ENCODE measurements around the gene E2F4. TPM values are rescaled to one million over a fixed set of nuclear protein-coding genes. Genes with fewer than 3 reads are reported as not detected.

Gene E2F4
- total RNA-seq, 1 experiment from 2014 or later = 114 TPM

GRCh38 chr16:67191411-67191994, 452 bp upstream of the E2F4 start:
- no peaks in the 10 kb centered on the region for H4K20me1 ChIP-seq (ENCODE audit: insufficient read depth)
- no peak for TF ChIP-seq SRF (IDR thresholded peaks at IDR 0.05; ENCODE audit: low read depth)
- no peak for TF ChIP-seq FOSL1 (IDR thresholded peaks at IDR 0.05; ENCODE audit: low read depth)
- TF ChIP-seq POLR2A (IDR thresholded peaks at IDR 0.05; ENCODE audit: borderline replicate concordance, extremely low read depth, insufficient read depth, insufficient read length) = no peak
- peaks cover 47% of the 10 kb centered on the region for H3K79me2 ChIP-seq (ENCODE audit: insufficient read depth, low read length)
- H3K4me2 ChIP-seq (ENCODE audit: low read length) = peak overlapping the region; percentile 95
- H3K36me3 ChIP-seq (ENCODE audit: control insufficient read depth in 1 of 2, insufficient read depth in 2 of 2, low read length in 2 of 2) = peaks cover 20 to 35% of the 10 kb centered on the region in 2 experiments; a peak in 3 of 4 replicates
- intact Hi-C loops (cut with micrococcal nuclease) = no loop called here
- H3K27ac ChIP-seq (ENCODE audit: low read depth, low read length) = no peak overlapping the region; the same call in 1 of the 2 replicates
- H3K4me3 ChIP-seq (replicated peaks in 1 of 2; ENCODE audit: low read depth in 1 of 2, low read length in 2 of 2) = peak overlapping the region; percentile 44 to 87
- BruUV-seq (replicated peaks) = no TSS peak
- H3K9me2 ChIP-seq (ENCODE audit: insufficient read depth) = no peaks in the 10 kb centered on the region
- no peaks in the 10 kb centered on the region for H3K27me3 ChIP-seq (ENCODE audit: insufficient read depth, low read length)
- ChIA-PET RAD21 (ENCODE audit: low non-redundant PET in 1 of 2, low total read pairs in 2 of 2, uncharacterized antibody in 2 of 2, unreplicated experiment in 2 of 2) (no interaction called here), POLR2A (no interaction called here), CTCF (no interaction called here)
- H3K4me1 ChIP-seq (ENCODE audit: control insufficient read depth in 1 of 2, insufficient read depth in 2 of 2, low read length in 2 of 2) = peaks cover 11 to 24% of the 10 kb centered on the region in 2 experiments; a peak in 3 of 4 replicates
- H3K9me3 ChIP-seq (ENCODE audit: control insufficient read depth in 1 of 2, insufficient read depth in 1 of 2, low read depth in 1 of 2, low read length in 2 of 2) = no peaks in the 10 kb centered on the region
- no peak overlapping the region; the same call in 1 of the 2 replicates for H3K9ac ChIP-seq (ENCODE audit: low read length)
- DNase-seq (ENCODE audit: low read depth, low spot score) (no peak), ATAC-seq (no peak)
- H2AFZ ChIP-seq (ENCODE audit: low read depth, low read length, poor library complexity, severe bottlenecking) = peak overlapping the region; percentile 65

GRCh38 chr16:67192781-67193361, 916 bp downstream of the E2F4 start:
- Histone ChIP-seq H3K9me3 (ENCODE audit: control insufficient read depth in 1 of 2, insufficient read depth in 1 of 2, low read depth in 1 of 2, low read length in 2 of 2) (no peaks in the 10 kb centered on the region), H3K9ac (ENCODE audit: low read length) (peak overlapping the region; percentile 85), H3K27me3 (ENCODE audit: insufficient read depth, low read length) (no peaks in the 10 kb centered on the region), H3K79me2 (ENCODE audit: insufficient read depth, low read length) (peaks cover 53% of the 10 kb centered on the region), H3K4me2 (ENCODE audit: low read length) (peak overlapping the region; percentile 95), H3K36me3 (ENCODE audit: control insufficient read depth in 1 of 2, insufficient read depth in 2 of 2, low read length in 2 of 2) (peaks cover 24 to 40% of the 10 kb centered on the region in 2 experiments; a peak in 3 of 4 replicates), H3K4me1 (ENCODE audit: control insufficient read depth in 1 of 2, insufficient read depth in 2 of 2, low read length in 2 of 2) (peaks cover 14 to 26% of the 10 kb centered on the region in 2 experiments; a peak in 3 of 4 replicates), H3K27ac (ENCODE audit: low read depth, low read length) (peak overlapping the region; percentile 84), H4K20me1 (ENCODE audit: insufficient read depth) (no peaks in the 10 kb centered on the region; the same call in 1 of the 2 replicates), H3K9me2 (ENCODE audit: insufficient read depth) (no peaks in the 10 kb centered on the region), H2AFZ (ENCODE audit: low read depth, low read length, poor library complexity, severe bottlenecking) (no peak overlapping the region), H3K4me3 (replicated peaks in 1 of 2; ENCODE audit: low read depth in 1 of 2, low read length in 2 of 2) (peak overlapping the region; percentile 87 to 91)
- POLR2A ChIA-PET = no interaction called here
- DNase-seq (ENCODE audit: low read depth, low spot score) (no peak), ATAC-seq (no peak)
- intact Hi-C loops (cut with micrococcal nuclease) = no loop called here
- no peak for TF ChIP-seq SP1 (IDR thresholded peaks at IDR 0.05; ENCODE audit: low read depth)
- TF ChIP-seq EZH2 (IDR thresholded peaks at IDR 0.05) = no peak
- TF ChIP-seq POLR2A (IDR thresholded peaks at IDR 0.05; ENCODE audit: borderline replicate concordance, extremely low read depth, insufficient read depth, insufficient read length) = no peak
- no peak for TF ChIP-seq ATF3 (IDR thresholded peaks at IDR 0.05)
- no peak for TF ChIP-seq ZFX (IDR thresholded peaks at IDR 0.05)
- no peak for TF ChIP-seq POLR2AphosphoS5 (IDR thresholded peaks at IDR 0.05; ENCODE audit: low read depth, low read length)
- TF ChIP-seq RAD21 (IDR thresholded peaks at IDR 0.05; ENCODE audit: low read depth) = no peak
- TF ChIP-seq CEBPB (IDR thresholded peaks at IDR 0.05; ENCODE audit: low read depth) = no peak
- no peak for TF ChIP-seq ELF1 (IDR thresholded peaks at IDR 0.05; ENCODE audit: borderline replicate concordance, low read depth)
- no peak for TF ChIP-seq CBX3 (IDR thresholded peaks at IDR 0.05; ENCODE audit: low read depth)
- no peak for TF ChIP-seq EGR1 (IDR thresholded peaks at IDR 0.05; ENCODE audit: low read depth)
- no peak for TF ChIP-seq SIN3A (IDR thresholded peaks at IDR 0.05; ENCODE audit: low read depth)
- RAD21 ChIA-PET (ENCODE audit: low non-redundant PET in 1 of 2, low total read pairs in 2 of 2, uncharacterized antibody in 2 of 2, unreplicated experiment in 2 of 2) = no interaction called here
- CTCF ChIA-PET = interaction anchor here (1.2 kb wide), 1 partner anchor 13 kb away, joined by 3 read pairs; no protein-coding TSS in a partner anchor
- no TSS peak for BruUV-seq (replicated peaks)

Data from HCT116 (cell line).